ENCODE results near the gene LDLR.

- TF ChIP-seq CTCF (conservative IDR thresholded peaks at IDR 0.05; ENCODE audit: low read length), result no peak
- no peak for TF ChIP-seq EZH2phosphoT487 (IDR thresholded peaks at IDR 0.05; ENCODE audit: borderline replicate concordance)
Observed at GRCh38 chr19:11152318-11153062, 63.2 kb downstream of the LDLR start.
